ENCODE results near the gene RCN1.
"Not testable (repeated sequence)": the region's sequence is repeated elsewhere in the genome, so short reads cannot be mapped to it uniquely, and the experiment has no call there.

Gene RCN1

DNA sequence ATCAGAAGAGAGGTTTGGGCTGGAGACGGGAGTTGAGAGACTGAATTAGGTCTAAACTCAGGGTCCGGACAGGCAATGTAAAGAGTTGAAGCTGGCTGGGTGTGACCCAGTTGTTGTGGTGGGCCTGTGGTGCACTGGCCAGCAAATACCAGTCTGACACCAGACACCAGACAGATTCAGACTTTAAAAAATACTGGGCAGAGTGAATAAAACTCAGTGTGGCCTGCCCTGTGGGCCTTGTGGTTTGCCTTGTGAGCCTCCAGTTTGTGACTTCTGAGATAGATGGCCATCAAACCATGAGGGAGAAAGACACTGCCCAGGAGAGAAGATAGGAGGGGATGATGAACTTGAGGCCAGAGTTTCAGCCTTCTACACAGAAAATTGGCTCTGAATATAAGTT, 25.8 kb downstream of the RCN1 start:
- Histone ChIP-seq H3K4me3 (ENCODE audit: insufficient read depth, low read length, poor library complexity, severe bottlenecking) (no peak overlapping the region), H3K9me2 (replicated peaks; ENCODE audit: insufficient read depth, low read length) (no peaks in the 10 kb centered on the region), H3K9ac (ENCODE audit: low read length) (no peak overlapping the region), H3F3A (ENCODE audit: insufficient read depth) (no peaks in the 10 kb centered on the region), H3K4me2 (ENCODE audit: low read depth, low read length, poor library complexity, severe bottlenecking) (no peak overlapping the region), H3K27ac (ENCODE audit: low read depth, low read length) (no peak overlapping the region), H3K27me3 (ENCODE audit: low read length) (no peaks in the 10 kb centered on the region), H2AFZ (ENCODE audit: low read depth, low read length, severe bottlenecking) (no peak overlapping the region), H4K20me1 (ENCODE audit: low read depth, low read length) (no peaks in the 10 kb centered on the region), H3K79me2 (ENCODE audit: insufficient read depth, low read length) (no peaks in the 10 kb centered on the region), H3K36me3 (ENCODE audit: low read length) (no peaks in the 10 kb centered on the region), H3K9me3 (ENCODE audit: insufficient read depth, low read length) (no peaks in the 10 kb centered on the region)
- TF ChIP-seq EZH2phosphoT487 (conservative IDR thresholded peaks at IDR 0.05; ENCODE audit: low read length): no peak
- TF ChIP-seq, protein P1, sequence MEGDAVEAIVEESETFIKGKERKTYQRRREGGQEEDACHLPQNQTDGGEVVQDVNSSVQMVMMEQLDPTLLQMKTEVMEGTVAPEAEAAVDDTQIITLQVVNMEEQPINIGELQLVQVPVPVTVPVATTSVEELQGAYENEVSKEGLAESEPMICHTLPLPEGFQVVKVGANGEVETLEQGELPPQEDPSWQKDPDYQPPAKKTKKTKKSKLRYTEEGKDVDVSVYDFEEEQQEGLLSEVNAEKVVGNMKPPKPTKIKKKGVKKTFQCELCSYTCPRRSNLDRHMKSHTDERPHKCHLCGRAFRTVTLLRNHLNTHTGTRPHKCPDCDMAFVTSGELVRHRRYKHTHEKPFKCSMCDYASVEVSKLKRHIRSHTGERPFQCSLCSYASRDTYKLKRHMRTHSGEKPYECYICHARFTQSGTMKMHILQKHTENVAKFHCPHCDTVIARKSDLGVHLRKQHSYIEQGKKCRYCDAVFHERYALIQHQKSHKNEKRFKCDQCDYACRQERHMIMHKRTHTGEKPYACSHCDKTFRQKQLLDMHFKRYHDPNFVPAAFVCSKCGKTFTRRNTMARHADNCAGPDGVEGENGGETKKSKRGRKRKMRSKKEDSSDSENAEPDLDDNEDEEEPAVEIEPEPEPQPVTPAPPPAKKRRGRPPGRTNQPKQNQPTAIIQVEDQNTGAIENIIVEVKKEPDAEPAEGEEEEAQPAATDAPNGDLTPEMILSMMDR (IDR thresholded peaks at IDR 0.05; ENCODE audit: insufficient read depth, low read length, poor library complexity, severe bottlenecking): no peak

DNA sequence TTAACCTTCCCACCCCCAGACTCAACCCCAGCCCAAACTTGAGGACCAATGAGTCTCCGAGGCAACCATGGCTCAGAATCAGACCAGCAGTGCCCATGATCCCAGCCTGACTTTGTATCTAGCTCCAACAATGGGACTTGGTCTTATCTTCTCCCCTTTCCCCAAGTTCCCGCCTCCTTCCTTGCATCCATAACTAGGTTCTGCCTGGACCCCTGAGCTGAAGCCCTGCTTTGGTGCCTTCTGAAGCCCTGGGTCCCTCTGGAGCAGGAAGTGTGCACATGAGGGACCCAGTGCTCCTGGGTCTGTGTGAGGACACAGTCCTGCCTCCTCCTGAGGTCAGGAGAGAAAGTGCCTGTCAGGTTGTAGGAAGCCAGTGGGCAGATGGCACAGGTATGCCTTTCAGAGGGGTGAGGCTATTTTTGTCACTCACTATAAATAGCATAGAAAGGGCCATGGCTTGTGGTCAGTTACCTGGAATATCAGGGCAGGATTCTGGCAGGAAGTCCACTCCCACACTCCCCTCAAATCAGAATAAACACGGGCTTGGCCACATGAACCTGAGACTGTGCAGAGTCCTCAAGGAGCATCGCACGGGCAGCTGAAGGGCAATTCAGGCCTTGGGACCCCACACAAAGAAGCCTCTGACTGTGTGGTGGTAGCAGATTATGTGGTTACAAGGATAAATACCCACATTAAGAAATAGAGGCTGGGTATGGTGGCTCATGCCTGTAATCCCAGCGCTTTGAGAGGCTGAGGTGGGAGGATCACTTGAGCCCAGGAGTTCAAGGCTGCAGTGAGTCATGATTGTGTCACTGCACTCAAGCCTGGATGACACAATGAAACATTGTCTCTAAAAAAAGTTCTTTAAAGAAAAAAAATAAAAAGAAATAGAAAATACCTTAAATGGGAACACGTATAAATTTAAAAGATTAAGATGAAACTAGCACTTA, 27.4 kb downstream of the RCN1 start:
- H3K79me2 ChIP-seq (ENCODE audit: insufficient read depth, low read length): no peaks in the 10 kb centered on the region
- H3K9ac ChIP-seq (ENCODE audit: low read length): no peak overlapping the region
- H3K9me2 ChIP-seq (replicated peaks; ENCODE audit: insufficient read depth, low read length): no peaks in the 10 kb centered on the region
- no peaks in the 10 kb centered on the region for H3F3A ChIP-seq (ENCODE audit: insufficient read depth)
- H3K27ac ChIP-seq (ENCODE audit: low read depth, low read length): no peak overlapping the region
- H3K4me3 ChIP-seq (ENCODE audit: insufficient read depth, low read length, poor library complexity, severe bottlenecking): no peak overlapping the region
- no peak for TF ChIP-seq EZH2phosphoT487 (conservative IDR thresholded peaks at IDR 0.05; ENCODE audit: low read length)
- TF ChIP-seq, protein P1 (IDR thresholded peaks at IDR 0.05; ENCODE audit: insufficient read depth, low read length, poor library complexity, severe bottlenecking): no peak
- H4K20me1 ChIP-seq (ENCODE audit: low read depth, low read length): no peaks in the 10 kb centered on the region
- no peaks in the 10 kb centered on the region for H3K36me3 ChIP-seq (ENCODE audit: low read length)
- no peak overlapping the region for H2AFZ ChIP-seq (ENCODE audit: low read depth, low read length, severe bottlenecking)
- no peak overlapping the region for H3K4me2 ChIP-seq (ENCODE audit: low read depth, low read length, poor library complexity, severe bottlenecking)
- no peaks in the 10 kb centered on the region for H3K9me3 ChIP-seq (ENCODE audit: insufficient read depth, low read length)
- no peaks in the 10 kb centered on the region for H3K27me3 ChIP-seq (ENCODE audit: low read length)

DNA sequence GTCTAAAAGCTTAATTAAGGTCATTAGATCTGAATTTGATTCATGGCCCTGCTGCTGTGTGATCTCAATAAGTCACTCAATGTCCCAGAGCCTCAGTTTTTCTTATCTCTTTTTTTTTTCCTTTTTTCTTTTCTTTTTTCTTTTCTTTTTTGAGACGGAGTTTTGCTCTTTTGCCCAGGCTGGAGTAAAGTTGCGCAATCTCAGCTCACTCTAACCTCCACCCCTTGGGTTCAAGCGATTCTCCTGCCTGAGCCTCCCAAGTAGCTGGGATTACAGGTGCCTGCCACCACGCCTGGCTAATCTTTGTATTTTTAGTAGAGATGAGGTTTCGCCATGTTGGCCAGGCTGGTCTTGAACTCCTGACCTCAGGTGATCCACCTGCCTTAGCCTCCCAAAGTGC, 28.3 kb downstream of the RCN1 start:
- H3K9me3 ChIP-seq (ENCODE audit: insufficient read depth, low read length); H3K27me3 ChIP-seq (ENCODE audit: low read length); H3K27ac ChIP-seq (ENCODE audit: low read depth, low read length); H3K36me3 ChIP-seq (ENCODE audit: low read length); H3K4me2 ChIP-seq (ENCODE audit: low read depth, low read length, poor library complexity, severe bottlenecking); H3F3A ChIP-seq (ENCODE audit: insufficient read depth); H3K9ac ChIP-seq (ENCODE audit: low read length); H3K4me3 ChIP-seq (ENCODE audit: insufficient read depth, low read length, poor library complexity, severe bottlenecking); H3K79me2 ChIP-seq (ENCODE audit: insufficient read depth, low read length); H3K9me2 ChIP-seq (replicated peaks; ENCODE audit: insufficient read depth, low read length); H2AFZ ChIP-seq (ENCODE audit: low read depth, low read length, severe bottlenecking); H4K20me1 ChIP-seq (ENCODE audit: low read depth, low read length): not testable (repeated sequence)

DNA sequence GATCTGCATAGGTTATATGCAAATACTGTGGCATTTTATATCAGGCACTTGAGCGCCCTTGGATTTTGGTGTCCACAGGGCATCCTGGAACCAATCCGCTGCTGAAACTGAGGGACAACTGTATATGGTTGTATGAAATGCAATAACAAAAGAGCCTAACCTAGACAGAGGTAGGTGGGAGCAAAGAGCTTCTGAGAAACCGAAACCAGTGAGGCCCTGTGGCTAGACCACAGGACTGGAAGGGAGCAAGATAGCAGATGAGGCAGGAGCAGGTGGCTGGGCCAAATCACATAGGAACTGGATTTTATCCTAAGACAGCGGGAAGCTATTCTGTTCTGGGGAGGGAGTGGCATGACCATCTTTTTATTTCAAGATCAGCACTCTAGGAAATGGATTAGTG, 30.1 kb downstream of the RCN1 start:
- Histone ChIP-seq H4K20me1 (ENCODE audit: low read depth, low read length) (no peaks in the 10 kb centered on the region), H3K36me3 (ENCODE audit: low read length) (no peaks in the 10 kb centered on the region), H3K27ac (ENCODE audit: low read depth, low read length) (no peak overlapping the region), H3K4me2 (ENCODE audit: low read depth, low read length, poor library complexity, severe bottlenecking) (no peak overlapping the region), H3K9me2 (replicated peaks; ENCODE audit: insufficient read depth, low read length) (no peaks in the 10 kb centered on the region), H3K9me3 (ENCODE audit: insufficient read depth, low read length) (no peaks in the 10 kb centered on the region), H3F3A (ENCODE audit: insufficient read depth) (no peaks in the 10 kb centered on the region), H3K79me2 (ENCODE audit: insufficient read depth, low read length) (no peaks in the 10 kb centered on the region), H2AFZ (ENCODE audit: low read depth, low read length, severe bottlenecking) (no peak overlapping the region), H3K4me3 (ENCODE audit: insufficient read depth, low read length, poor library complexity, severe bottlenecking) (no peak overlapping the region), H3K27me3 (ENCODE audit: low read length) (no peaks in the 10 kb centered on the region), H3K9ac (ENCODE audit: low read length) (no peak overlapping the region)
- TF ChIP-seq, protein P1 (IDR thresholded peaks at IDR 0.05; ENCODE audit: insufficient read depth, low read length, poor library complexity, severe bottlenecking): no peak
- no peak for TF ChIP-seq EZH2phosphoT487 (conservative IDR thresholded peaks at IDR 0.05; ENCODE audit: low read length)
